Activated CD8-positive, alpha-beta T cell treated with anti-CD3 and anti-CD28 coated beads, Interleukin-2, amount 10 ng/mL, durations not matched to agents 7 days and 5 days (primary cell): Measurements from ENCODE around the gene LPAR1. TPM values are rescaled to one million over a fixed set of nuclear protein-coding genes. Genes with fewer than 3 reads are reported as not detected.

Experiments used
- ATAC-seq: fragments of 150-1000 bp; cut with Tn5 transposase; one replicate; pipeline ENCODE4 v1.10.0; 2021; ENCODE audit warnings: moderate library complexity
- CTCF ChIA-PET: fragments of 350-600 bp; sonication (Branson Sonifier 250); formaldehyde crosslinking; loops from one replicate; lab custom pipeline; 2021; ENCODE audit warnings: antibody characterized with exemption; lab: Charles Lee
- POLR2A ChIA-PET: fragments of 350-600 bp; sonication (Branson Sonifier 250); formaldehyde crosslinking; loops from one replicate; lab custom pipeline; 2021; ENCODE audit warnings: antibody characterized with exemption; lab: Charles Lee
- DNase-seq: peaks from one replicate; pipeline ENCODE4 v3.0.0-alpha.2; 2020
- H3K27ac Mint-ChIP-seq: one replicate; pipeline ENCODE4 v1.8.0; 2021; ENCODE audit warnings: mild to moderate bottlenecking, mixed read lengths
- H3K27me3 Mint-ChIP-seq: one replicate; pipeline ENCODE4 v1.8.0; 2021; ENCODE audit warnings: low read depth, mixed read lengths
- H3K36me3 Mint-ChIP-seq: one replicate; pipeline ENCODE4 v1.8.0; 2021; ENCODE audit warnings: low read depth, mixed read lengths
- H3K4me1 Mint-ChIP-seq: one replicate; pipeline ENCODE4 v1.8.0; 2021; ENCODE audit warnings: low read depth, mixed read lengths
- H3K4me3 Mint-ChIP-seq: one replicate; pipeline ENCODE4 v1.8.0; 2021; ENCODE audit warnings: mild to moderate bottlenecking, mixed read lengths
- H3K9me3 Mint-ChIP-seq: one replicate; pipeline ENCODE4 v1.8.0; 2022; ENCODE audit warnings: mixed read lengths; ENCODE audit not compliant: insufficient read depth
- total RNA-seq, 2 experiments: library from RNA; stranded (reverse); gene quantifications; one replicate each; pipeline ENCODE4 v1.2.3, GENCODE V29; 2021

Gene LPAR1
- total RNA-seq, 2 experiments from 2014 or later = not detected

DNA sequence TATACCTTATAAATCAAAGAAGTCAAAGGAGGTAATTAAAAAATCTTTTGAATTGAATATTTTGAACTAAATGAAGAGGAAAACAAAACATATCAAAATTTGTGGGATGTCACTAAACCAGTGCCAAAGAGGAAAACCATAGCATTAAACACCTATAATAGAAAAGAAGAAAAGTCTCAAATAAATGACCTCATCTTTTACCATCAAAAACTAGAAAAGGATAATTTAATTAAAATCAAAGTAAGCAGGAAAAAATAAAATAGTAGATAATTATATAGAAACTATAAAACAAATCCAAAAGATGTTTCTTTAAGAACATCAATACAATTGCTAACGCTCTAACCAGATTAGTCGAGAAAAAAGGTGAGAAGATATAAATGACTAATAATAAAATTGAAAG, 47.8 kb downstream of the LPAR1 start:
- no peak for ATAC-seq
- Mint-ChIP-seq H3K9me3 (peaks cover 4% of the 10 kb centered on the region), H3K27ac (no peak overlapping the region)

GRCh38 chr9:110986529-110986928, 51.7 kb downstream of the LPAR1 start:
- no peaks in the 10 kb centered on the region for H3K27me3 Mint-ChIP-seq
- ChIA-PET POLR2A (no interaction called here), CTCF (no interaction called here)
- peaks cover 4% of the 10 kb centered on the region for H3K9me3 Mint-ChIP-seq
- DNase-seq (no peak), ATAC-seq (no peak)
- H3K4me1 Mint-ChIP-seq = no peaks in the 10 kb centered on the region
- H3K27ac Mint-ChIP-seq = no peak overlapping the region
- no peaks in the 10 kb centered on the region for H3K36me3 Mint-ChIP-seq
- no peak overlapping the region for H3K4me3 Mint-ChIP-seq

More for the DNA sequence above, 47.8 kb downstream of the LPAR1 start:
- POLR2A ChIA-PET = no interaction called here
- Mint-ChIP-seq H3K36me3 (no peaks in the 10 kb centered on the region), H3K4me3 (no peak overlapping the region), H3K27me3 (peaks cover 2% of the 10 kb centered on the region), H3K4me1 (no peaks in the 10 kb centered on the region)
- CTCF ChIA-PET = no interaction called here
- no peak for DNase-seq

GRCh38 chr9:110984890-110985437, 53.3 kb downstream of the LPAR1 start:
- peaks cover 4% of the 10 kb centered on the region for H3K9me3 Mint-ChIP-seq
- ATAC-seq = no peak
- no peak for DNase-seq
- ChIA-PET CTCF (no interaction called here), POLR2A (no interaction called here)
- H3K4me3 Mint-ChIP-seq = no peak overlapping the region
- no peaks in the 10 kb centered on the region for H3K4me1 Mint-ChIP-seq
- H3K27ac Mint-ChIP-seq = no peak overlapping the region
- no peaks in the 10 kb centered on the region for H3K36me3 Mint-ChIP-seq
- H3K27me3 Mint-ChIP-seq = no peaks in the 10 kb centered on the region

DNA sequence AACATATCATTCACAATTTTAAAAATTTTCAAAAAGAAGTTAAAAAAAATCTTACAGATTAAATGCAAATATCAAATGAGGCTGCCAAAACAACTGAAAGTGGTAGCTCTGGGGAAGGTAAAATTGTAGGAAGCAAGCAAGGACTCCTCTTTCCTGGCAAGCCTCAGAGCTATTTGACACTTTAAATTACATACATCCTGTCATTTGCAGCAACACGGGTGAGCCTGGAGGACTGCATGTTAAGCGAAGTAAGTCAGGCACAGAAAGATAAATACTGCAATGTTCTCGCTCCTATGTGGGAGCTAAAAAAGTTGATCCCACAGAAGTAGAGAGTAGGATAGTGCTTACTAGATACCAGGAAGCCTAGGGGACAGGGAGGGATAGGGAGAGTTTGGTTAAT, 58.0 kb downstream of the LPAR1 start:
- DNase-seq = no peak
- Mint-ChIP-seq H3K36me3 (no peaks in the 10 kb centered on the region), H3K4me3 (no peak overlapping the region), H3K4me1 (no peaks in the 10 kb centered on the region), H3K9me3 (no peaks in the 10 kb centered on the region), H3K27ac (no peak overlapping the region), H3K27me3 (no peaks in the 10 kb centered on the region)
- ChIA-PET CTCF (no interaction called here), POLR2A (no interaction called here)
- ATAC-seq = no peak

- CTCF ChIA-PET = no interaction called here
- no peaks in the 10 kb centered on the region for H3K36me3 Mint-ChIP-seq
- no peak for DNase-seq
- H3K4me1 Mint-ChIP-seq = no peaks in the 10 kb centered on the region
- POLR2A ChIA-PET = no interaction called here
- no peaks in the 10 kb centered on the region for H3K27me3 Mint-ChIP-seq
- no peak overlapping the region for H3K4me3 Mint-ChIP-seq
- H3K9me3 Mint-ChIP-seq = no peaks in the 10 kb centered on the region
- no peak overlapping the region for H3K27ac Mint-ChIP-seq
- ATAC-seq = no peak
These were observed 58.6 kb downstream of the LPAR1 start for GRCh38 chr9:110979636-110980035.

DNA sequence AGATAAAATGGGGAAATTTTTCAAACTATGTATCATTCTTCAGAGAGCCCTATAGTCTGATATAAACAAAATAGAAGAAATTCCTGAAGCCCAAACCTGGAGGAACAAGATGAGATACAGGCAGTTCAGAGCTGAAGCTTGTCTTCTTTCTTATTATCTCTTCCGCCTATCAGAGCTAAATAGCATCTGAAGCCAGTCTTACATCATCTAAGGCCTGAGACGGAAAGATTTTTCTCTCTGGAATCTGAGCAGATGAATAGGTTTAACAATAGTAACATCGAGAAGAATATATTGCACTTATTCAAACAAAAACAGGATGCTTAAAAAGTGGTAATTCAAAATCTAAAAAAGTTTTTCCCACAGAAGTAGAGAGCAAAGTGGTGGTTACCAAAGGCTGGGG, 59.8 kb downstream of the LPAR1 start:
- Mint-ChIP-seq H3K36me3 (no peaks in the 10 kb centered on the region), H3K27me3 (no peaks in the 10 kb centered on the region), H3K4me1 (no peaks in the 10 kb centered on the region), H3K4me3 (no peak overlapping the region), H3K9me3 (no peaks in the 10 kb centered on the region), H3K27ac (no peak overlapping the region)
- ChIA-PET POLR2A (no interaction called here), CTCF (no interaction called here)
- no peak for ATAC-seq
- DNase-seq = no peak

DNA sequence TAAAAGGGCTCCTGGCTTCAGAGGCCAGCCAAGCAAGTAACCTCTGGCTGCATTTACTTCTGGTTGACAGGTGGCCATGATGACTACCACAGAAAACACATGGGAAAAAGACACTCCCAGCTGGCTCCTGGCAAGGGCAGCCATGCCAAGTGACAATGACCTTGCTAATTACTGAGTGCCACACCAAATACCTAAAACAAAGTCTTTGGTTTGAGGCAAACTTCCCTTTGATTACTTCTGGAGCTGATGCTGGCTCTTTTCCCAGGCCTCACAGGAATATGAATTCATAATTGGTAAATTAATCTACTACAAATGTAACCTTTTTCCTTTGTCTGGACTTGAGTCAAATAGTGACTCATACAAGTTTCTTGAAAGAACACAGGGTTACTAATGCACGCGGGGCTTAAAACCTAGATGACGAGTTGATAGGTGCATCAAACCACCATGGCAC, 61.0 kb downstream of the LPAR1 start:
- CTCF ChIA-PET = no interaction called here
- Mint-ChIP-seq H3K36me3 (no peaks in the 10 kb centered on the region), H3K4me3 (no peak overlapping the region), H3K9me3 (no peaks in the 10 kb centered on the region), H3K27ac (no peak overlapping the region), H3K27me3 (no peaks in the 10 kb centered on the region), H3K4me1 (no peaks in the 10 kb centered on the region)
- POLR2A ChIA-PET = no interaction called here
- ATAC-seq = no peak
- DNase-seq = no peak

DNA sequence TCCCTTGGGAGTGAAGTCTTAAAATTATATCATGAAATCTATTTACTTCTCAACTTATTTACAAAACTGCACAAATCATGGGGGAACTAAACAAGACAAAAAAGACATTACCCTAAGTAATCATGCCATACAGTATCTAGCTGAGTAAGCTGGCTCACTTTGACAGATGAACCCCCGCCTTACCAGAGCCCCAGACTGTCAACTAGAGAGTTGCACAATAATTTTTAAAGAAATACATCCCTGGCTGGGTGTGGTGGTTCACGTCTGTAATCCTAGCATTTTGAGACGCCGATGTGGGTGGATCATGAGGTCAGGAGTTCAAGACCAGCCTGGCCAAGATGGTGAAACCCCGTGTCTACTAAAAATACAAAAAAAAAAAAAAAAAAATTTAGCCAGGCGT, 62.3 kb downstream of the LPAR1 start:
- no peaks in the 10 kb centered on the region for H3K9me3 Mint-ChIP-seq
- ChIA-PET CTCF (no interaction called here), POLR2A (no interaction called here)
- no peak overlapping the region for H3K27ac Mint-ChIP-seq
- no peak for DNase-seq
- no peak for ATAC-seq
- no peak overlapping the region for H3K4me3 Mint-ChIP-seq
- H3K27me3 Mint-ChIP-seq = no peaks in the 10 kb centered on the region
- no peaks in the 10 kb centered on the region for H3K4me1 Mint-ChIP-seq
- H3K36me3 Mint-ChIP-seq = no peaks in the 10 kb centered on the region

GRCh38 chr9:110975278-110975677, 63.0 kb downstream of the LPAR1 start:
- Mint-ChIP-seq H3K4me3 (no peak overlapping the region), H3K27me3 (no peaks in the 10 kb centered on the region), H3K9me3 (no peaks in the 10 kb centered on the region), H3K27ac (no peak overlapping the region), H3K4me1 (no peaks in the 10 kb centered on the region), H3K36me3 (no peaks in the 10 kb centered on the region)
- ATAC-seq (no peak), DNase-seq (no peak)
- ChIA-PET CTCF (no interaction called here), POLR2A (no interaction called here)

DNA sequence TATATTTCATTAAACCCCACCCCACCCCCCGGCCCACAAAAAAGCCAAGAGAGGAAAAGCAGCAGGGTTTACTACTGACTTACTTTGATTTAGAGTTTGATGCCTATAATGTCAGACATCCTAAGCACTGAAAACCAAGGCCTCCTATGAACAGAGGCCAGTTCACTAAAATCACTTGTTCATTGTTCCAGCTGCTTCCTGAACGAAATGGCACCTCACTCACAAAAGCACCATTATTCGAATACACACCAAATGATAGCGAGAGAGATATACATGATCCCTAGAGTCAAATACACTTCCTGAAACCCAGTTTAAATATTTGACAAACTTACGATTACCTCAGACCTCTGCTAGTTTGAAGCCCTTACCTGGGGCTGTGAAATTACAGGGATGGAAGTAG, 66.6 kb downstream of the LPAR1 start:
- no peak for ATAC-seq
- H3K4me3 Mint-ChIP-seq = no peak overlapping the region
- CTCF ChIA-PET = no interaction called here
- H3K9me3 Mint-ChIP-seq = no peaks in the 10 kb centered on the region
- H3K4me1 Mint-ChIP-seq = no peaks in the 10 kb centered on the region
- no peak overlapping the region for H3K27ac Mint-ChIP-seq
- DNase-seq = no peak
- POLR2A ChIA-PET = no interaction called here
- H3K27me3 Mint-ChIP-seq = no peaks in the 10 kb centered on the region
- no peaks in the 10 kb centered on the region for H3K36me3 Mint-ChIP-seq

GRCh38 chr9:110971234-110971633, 67.0 kb downstream of the LPAR1 start:
- H3K27ac Mint-ChIP-seq = no peak overlapping the region
- POLR2A ChIA-PET = no interaction called here
- DNase-seq = no peak
- no peak overlapping the region for H3K4me3 Mint-ChIP-seq
- CTCF ChIA-PET = no interaction called here
- H3K9me3 Mint-ChIP-seq = no peaks in the 10 kb centered on the region
- no peak for ATAC-seq
- H3K36me3 Mint-ChIP-seq = no peaks in the 10 kb centered on the region
- no peaks in the 10 kb centered on the region for H3K4me1 Mint-ChIP-seq
- no peaks in the 10 kb centered on the region for H3K27me3 Mint-ChIP-seq

GRCh38 chr9:110969971-110970386, 68.3 kb downstream of the LPAR1 start:
- no peak overlapping the region for H3K4me3 Mint-ChIP-seq
- H3K27ac Mint-ChIP-seq = no peak overlapping the region
- H3K36me3 Mint-ChIP-seq = no peaks in the 10 kb centered on the region
- H3K9me3 Mint-ChIP-seq = no peaks in the 10 kb centered on the region
- ChIA-PET CTCF (no interaction called here), POLR2A (no interaction called here)
- H3K27me3 Mint-ChIP-seq = no peaks in the 10 kb centered on the region
- DNase-seq = no peak
- ATAC-seq = no peak
- H3K4me1 Mint-ChIP-seq = no peaks in the 10 kb centered on the region

- Mint-ChIP-seq H3K27ac (no peak overlapping the region), H3K36me3 (no peaks in the 10 kb centered on the region), H3K4me1 (no peaks in the 10 kb centered on the region), H3K9me3 (no peaks in the 10 kb centered on the region), H3K4me3 (no peak overlapping the region), H3K27me3 (no peaks in the 10 kb centered on the region)
- DNase-seq (no peak), ATAC-seq (no peak)
- ChIA-PET POLR2A (no interaction called here), CTCF (no interaction called here)
These were observed 70.2 kb downstream of the LPAR1 start for GRCh38 chr9:110968096-110968495.
